Measurements from ENCODE around the gene BICD2.

BICD2 gene

DNA sequence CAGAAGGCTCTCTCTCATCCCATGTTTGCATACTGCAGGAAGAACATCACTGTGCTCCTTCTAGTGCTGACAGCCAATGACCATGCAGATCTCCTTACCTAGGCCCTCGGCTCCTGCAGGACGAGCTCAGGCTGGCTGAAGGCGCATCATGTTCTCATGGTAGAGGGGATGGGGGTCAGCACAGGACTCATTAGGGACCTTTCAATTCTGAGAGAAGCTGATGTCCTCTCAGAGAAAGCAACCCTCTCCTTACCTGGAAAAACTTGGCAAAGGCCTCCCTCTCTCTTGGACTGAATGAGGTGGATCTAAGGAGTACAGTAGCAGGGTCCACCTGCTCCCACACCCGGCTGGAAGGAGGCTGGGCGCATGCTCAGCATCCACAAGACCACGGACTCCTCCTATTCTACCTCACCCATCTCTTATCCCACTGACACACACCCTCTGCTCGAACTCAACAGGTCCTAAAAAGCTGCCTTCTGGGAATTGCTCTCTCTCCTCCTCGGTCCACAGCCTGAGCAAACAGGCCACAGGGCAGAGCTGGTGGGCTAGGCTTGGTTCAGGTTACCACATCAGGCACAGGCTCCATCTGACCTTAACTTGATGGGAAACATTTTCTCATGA, 97.6 kb downstream of the BICD2 start:
- Histone ChIP-seq H3K9ac (ENCODE audit: low read length) (no peak overlapping the region), H3K79me2 (ENCODE audit: insufficient read depth, low read length) (peaks cover 84% of the 10 kb centered on the region), H3K27ac (ENCODE audit: low read depth, low read length) (no peak overlapping the region), H2AFZ (ENCODE audit: low read depth, low read length, severe bottlenecking) (no peak overlapping the region), H3K27me3 (ENCODE audit: low read length) (no peaks in the 10 kb centered on the region), H3F3A (ENCODE audit: insufficient read depth) (no peaks in the 10 kb centered on the region), H4K20me1 (ENCODE audit: low read depth, low read length) (no peaks in the 10 kb centered on the region), H3K9me2 (replicated peaks; ENCODE audit: insufficient read depth, low read length) (no peaks in the 10 kb centered on the region), H3K4me3 (ENCODE audit: insufficient read depth, low read length, poor library complexity, severe bottlenecking) (no peak overlapping the region), H3K9me3 (ENCODE audit: insufficient read depth, low read length) (no peaks in the 10 kb centered on the region), H3K36me3 (ENCODE audit: low read length) (no peaks in the 10 kb centered on the region), H3K4me2 (ENCODE audit: low read depth, low read length, poor library complexity, severe bottlenecking) (no peak overlapping the region)
- TF ChIP-seq EZH2phosphoT487 (conservative IDR thresholded peaks at IDR 0.05; ENCODE audit: low read length) = no peak
- TF ChIP-seq, protein P1, sequence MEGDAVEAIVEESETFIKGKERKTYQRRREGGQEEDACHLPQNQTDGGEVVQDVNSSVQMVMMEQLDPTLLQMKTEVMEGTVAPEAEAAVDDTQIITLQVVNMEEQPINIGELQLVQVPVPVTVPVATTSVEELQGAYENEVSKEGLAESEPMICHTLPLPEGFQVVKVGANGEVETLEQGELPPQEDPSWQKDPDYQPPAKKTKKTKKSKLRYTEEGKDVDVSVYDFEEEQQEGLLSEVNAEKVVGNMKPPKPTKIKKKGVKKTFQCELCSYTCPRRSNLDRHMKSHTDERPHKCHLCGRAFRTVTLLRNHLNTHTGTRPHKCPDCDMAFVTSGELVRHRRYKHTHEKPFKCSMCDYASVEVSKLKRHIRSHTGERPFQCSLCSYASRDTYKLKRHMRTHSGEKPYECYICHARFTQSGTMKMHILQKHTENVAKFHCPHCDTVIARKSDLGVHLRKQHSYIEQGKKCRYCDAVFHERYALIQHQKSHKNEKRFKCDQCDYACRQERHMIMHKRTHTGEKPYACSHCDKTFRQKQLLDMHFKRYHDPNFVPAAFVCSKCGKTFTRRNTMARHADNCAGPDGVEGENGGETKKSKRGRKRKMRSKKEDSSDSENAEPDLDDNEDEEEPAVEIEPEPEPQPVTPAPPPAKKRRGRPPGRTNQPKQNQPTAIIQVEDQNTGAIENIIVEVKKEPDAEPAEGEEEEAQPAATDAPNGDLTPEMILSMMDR (IDR thresholded peaks at IDR 0.05; ENCODE audit: insufficient read depth, low read length, poor library complexity, severe bottlenecking) = no peak

DNA sequence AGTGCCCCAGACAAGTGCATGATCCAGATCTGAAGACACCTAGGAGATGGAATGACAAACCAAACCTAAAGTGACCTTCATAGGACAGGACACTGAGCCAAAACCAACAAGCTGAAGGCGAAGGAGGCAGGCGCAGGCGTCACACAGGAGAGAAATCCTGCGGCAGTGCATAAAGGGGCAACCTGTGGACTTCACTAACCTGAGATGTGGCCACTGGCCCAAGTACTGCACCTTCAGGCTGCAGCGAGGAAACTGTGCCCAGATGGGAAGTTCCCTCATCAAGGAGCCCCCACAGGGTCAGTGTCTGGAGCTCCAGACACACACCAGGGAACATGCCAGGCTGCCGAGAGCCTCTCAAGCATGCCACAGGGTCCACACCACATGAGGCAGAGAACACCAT, 98.4 kb downstream of the BICD2 start:
- Histone ChIP-seq H3K9me2 (replicated peaks; ENCODE audit: insufficient read depth, low read length) (no peaks in the 10 kb centered on the region), H3K27me3 (ENCODE audit: low read length) (no peaks in the 10 kb centered on the region), H3K36me3 (ENCODE audit: low read length) (no peaks in the 10 kb centered on the region), H3K27ac (ENCODE audit: low read depth, low read length) (no peak overlapping the region), H3K9me3 (ENCODE audit: insufficient read depth, low read length) (no peaks in the 10 kb centered on the region), H3F3A (ENCODE audit: insufficient read depth) (no peaks in the 10 kb centered on the region), H2AFZ (ENCODE audit: low read depth, low read length, severe bottlenecking) (no peak overlapping the region), H3K79me2 (ENCODE audit: insufficient read depth, low read length) (peaks cover 90% of the 10 kb centered on the region), H3K4me2 (ENCODE audit: low read depth, low read length, poor library complexity, severe bottlenecking) (no peak overlapping the region), H3K9ac (ENCODE audit: low read length) (no peak overlapping the region), H3K4me3 (ENCODE audit: insufficient read depth, low read length, poor library complexity, severe bottlenecking) (no peak overlapping the region), H4K20me1 (ENCODE audit: low read depth, low read length) (no peaks in the 10 kb centered on the region)
- TF ChIP-seq, protein P1 (IDR thresholded peaks at IDR 0.05; ENCODE audit: insufficient read depth, low read length, poor library complexity, severe bottlenecking) = no peak
- no peak for TF ChIP-seq EZH2phosphoT487 (conservative IDR thresholded peaks at IDR 0.05; ENCODE audit: low read length)

DNA sequence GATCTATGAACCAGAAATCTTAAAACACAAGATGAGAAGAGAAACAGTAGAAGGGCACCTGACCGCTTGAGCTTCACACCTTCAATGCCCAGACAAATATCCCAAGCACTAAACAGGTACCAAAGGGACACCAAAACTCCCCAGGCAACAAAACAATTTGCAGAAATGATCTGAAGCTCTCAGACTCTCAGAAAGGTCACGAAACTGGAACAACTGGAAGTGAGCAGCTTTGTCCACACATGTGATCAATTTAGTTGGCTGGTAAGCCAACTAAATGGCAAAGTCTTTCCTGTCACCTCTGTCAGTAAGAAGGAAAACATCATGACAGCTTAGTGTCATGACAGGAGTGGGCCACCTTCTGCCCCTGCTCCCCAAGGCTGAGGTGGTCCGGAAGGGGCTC, 98.8 kb downstream of the BICD2 start:
- no peaks in the 10 kb centered on the region for H3K27me3 ChIP-seq (ENCODE audit: low read length)
- no peak overlapping the region for H3K4me3 ChIP-seq (ENCODE audit: insufficient read depth, low read length, poor library complexity, severe bottlenecking)
- no peaks in the 10 kb centered on the region for H3K9me2 ChIP-seq (replicated peaks; ENCODE audit: insufficient read depth, low read length)
- no peak overlapping the region for H3K4me2 ChIP-seq (ENCODE audit: low read depth, low read length, poor library complexity, severe bottlenecking)
- peaks cover 90% of the 10 kb centered on the region for H3K79me2 ChIP-seq (ENCODE audit: insufficient read depth, low read length)
- no peak overlapping the region for H3K27ac ChIP-seq (ENCODE audit: low read depth, low read length)
- no peak overlapping the region for H3K9ac ChIP-seq (ENCODE audit: low read length)
- H4K20me1 ChIP-seq (ENCODE audit: low read depth, low read length) = no peaks in the 10 kb centered on the region; the same call in 1 of the 2 replicates
- TF ChIP-seq, protein P1 (IDR thresholded peaks at IDR 0.05; ENCODE audit: insufficient read depth, low read length, poor library complexity, severe bottlenecking) = no peak
- no peak for TF ChIP-seq EZH2phosphoT487 (conservative IDR thresholded peaks at IDR 0.05; ENCODE audit: low read length)
- no peaks in the 10 kb centered on the region for H3F3A ChIP-seq (ENCODE audit: insufficient read depth)
- no peak overlapping the region for H2AFZ ChIP-seq (ENCODE audit: low read depth, low read length, severe bottlenecking)
- no peaks in the 10 kb centered on the region for H3K9me3 ChIP-seq (ENCODE audit: insufficient read depth, low read length)
- H3K36me3 ChIP-seq (ENCODE audit: low read length) = no peaks in the 10 kb centered on the region
